ENCODE results near the gene LHFPL2.
A peak's percentile ranks its signal among the peaks of the same experiment; 100 is the strongest.

The LHFPL2 gene

GRCh38 chr5:78654386-78654785 lies 5.8 kb upstream of the LHFPL2 start:
- Mint-ChIP-seq H3K4me1 (peaks cover 5% of the 10 kb centered on the region), H3K27ac (no peak overlapping the region), H3K36me3 (no peaks in the 10 kb centered on the region), H3K9me3 (no peaks in the 10 kb centered on the region), H3K4me3 (no peak overlapping the region)
- DNase-seq (ENCODE audit: low spot score in 2 of 2) = no peak
- peak; percentile 47 for ATAC-seq

- Mint-ChIP-seq H3K4me1 (peaks cover 5% of the 10 kb centered on the region), H3K4me3 (no peak overlapping the region), H3K9me3 (no peaks in the 10 kb centered on the region), H3K36me3 (no peaks in the 10 kb centered on the region), H3K27ac (no peak overlapping the region)
- DNase-seq (ENCODE audit: low spot score in 2 of 2) = no peak
- ATAC-seq = no peak
Measured at GRCh38 chr5:78653681-78654366, 5.3 kb upstream of the LHFPL2 start.

GRCh38 chr5:78653031-78653430 lies 4.5 kb upstream of the LHFPL2 start:
- no peaks in the 10 kb centered on the region for H3K9me3 Mint-ChIP-seq
- no peak overlapping the region for H3K27ac Mint-ChIP-seq
- ATAC-seq = no peak
- H3K4me1 Mint-ChIP-seq = peaks cover 5% of the 10 kb centered on the region
- DNase-seq (ENCODE audit: low spot score in 2 of 2) = no peak
- no peaks in the 10 kb centered on the region for H3K36me3 Mint-ChIP-seq
- no peak overlapping the region for H3K4me3 Mint-ChIP-seq

GRCh38 chr5:78651468-78651867 lies 2.9 kb upstream of the LHFPL2 start:
- Mint-ChIP-seq H3K4me3 (no peak overlapping the region), H3K36me3 (no peaks in the 10 kb centered on the region), H3K4me1 (peaks cover 15% of the 10 kb centered on the region), H3K27ac (no peak overlapping the region), H3K9me3 (no peaks in the 10 kb centered on the region)
- ATAC-seq (no peak), DNase-seq (ENCODE audit: low spot score in 2 of 2) (no peak)

GRCh38 chr5:78650531-78650930 lies 2.0 kb upstream of the LHFPL2 start:
- Mint-ChIP-seq H3K27ac (no peak overlapping the region), H3K9me3 (no peaks in the 10 kb centered on the region), H3K4me3 (no peak overlapping the region), H3K4me1 (peaks cover 15% of the 10 kb centered on the region), H3K36me3 (no peaks in the 10 kb centered on the region)
- ATAC-seq (no peak), DNase-seq (ENCODE audit: low spot score in 2 of 2) (no peak)

GRCh38 chr5:78649861-78650496 lies 1.4 kb upstream of the LHFPL2 start:
- no peaks in the 10 kb centered on the region for H3K36me3 Mint-ChIP-seq
- H3K27ac Mint-ChIP-seq = no peak overlapping the region
- H3K4me3 Mint-ChIP-seq = peak overlapping the region; percentile 61
- no peak for ATAC-seq
- peaks cover 15% of the 10 kb centered on the region for H3K4me1 Mint-ChIP-seq
- no peaks in the 10 kb centered on the region for H3K9me3 Mint-ChIP-seq
- DNase-seq (ENCODE audit: low spot score in 2 of 2) = no peak

- DNase-seq (ENCODE audit: low spot score in 2 of 2) = no peak
- Mint-ChIP-seq H3K9me3 (no peaks in the 10 kb centered on the region), H3K4me1 (peaks cover 15% of the 10 kb centered on the region), H3K27ac (no peak overlapping the region), H3K4me3 (peak overlapping the region; percentile 61), H3K36me3 (no peaks in the 10 kb centered on the region)
- ATAC-seq = no peak
Measured at GRCh38 chr5:78649211-78649695, 681 bp upstream of the LHFPL2 start.

- DNase-seq (ENCODE audit: low spot score in 2 of 2) = no peak
- H3K27ac Mint-ChIP-seq = no peak overlapping the region
- no peaks in the 10 kb centered on the region for H3K36me3 Mint-ChIP-seq
- H3K9me3 Mint-ChIP-seq = no peaks in the 10 kb centered on the region
- ATAC-seq = peak; percentile 8
- H3K4me3 Mint-ChIP-seq = peak overlapping the region; percentile 51
- H3K4me1 Mint-ChIP-seq = peaks cover 15% of the 10 kb centered on the region
Measured at GRCh38 chr5:78647838-78648358, 674 bp downstream of the LHFPL2 start.

- Mint-ChIP-seq H3K27ac (no peak overlapping the region), H3K4me1 (peaks cover 15% of the 10 kb centered on the region)
- DNase-seq (ENCODE audit: low spot score in 2 of 2) = no peak
Measured at GRCh38 chr5:78647351-78647818, 1.2 kb downstream of the LHFPL2 start.

GRCh38 chr5:78644741-78645300 lies 3.8 kb downstream of the LHFPL2 start:
- Mint-ChIP-seq H3K4me3 (no peak overlapping the region), H3K36me3 (no peaks in the 10 kb centered on the region), H3K4me1 (peaks cover 13% of the 10 kb centered on the region), H3K9me3 (no peaks in the 10 kb centered on the region), H3K27ac (no peak overlapping the region)
- DNase-seq (ENCODE audit: low spot score in 2 of 2) (no peak), ATAC-seq (no peak)

More at GRCh38 chr5:78647351-78647818, 1.2 kb downstream of the LHFPL2 start:
- no peak for ATAC-seq
- H3K36me3 Mint-ChIP-seq = no peaks in the 10 kb centered on the region
- H3K9me3 Mint-ChIP-seq = no peaks in the 10 kb centered on the region
- H3K4me3 Mint-ChIP-seq = peak overlapping the region; percentile 51

GRCh38 chr5:78644129-78644528 lies 4.4 kb downstream of the LHFPL2 start:
- no peak overlapping the region for H3K27ac Mint-ChIP-seq
- no peaks in the 10 kb centered on the region for H3K36me3 Mint-ChIP-seq
- no peak overlapping the region for H3K4me3 Mint-ChIP-seq
- H3K9me3 Mint-ChIP-seq = no peaks in the 10 kb centered on the region
- peaks cover 10% of the 10 kb centered on the region for H3K4me1 Mint-ChIP-seq
- ATAC-seq (no peak), DNase-seq (ENCODE audit: low spot score in 2 of 2) (no peak)

- Mint-ChIP-seq H3K27ac (no peak overlapping the region), H3K4me1 (peaks cover 9% of the 10 kb centered on the region), H3K4me3 (no peak overlapping the region), H3K36me3 (no peaks in the 10 kb centered on the region), H3K9me3 (no peaks in the 10 kb centered on the region)
- no peak for DNase-seq (ENCODE audit: low spot score in 2 of 2)
- ATAC-seq = no peak
Measured at GRCh38 chr5:78642701-78643100, 5.9 kb downstream of the LHFPL2 start.

- Mint-ChIP-seq H3K4me1 (no peaks in the 10 kb centered on the region), H3K4me3 (no peak overlapping the region), H3K36me3 (no peaks in the 10 kb centered on the region), H3K27ac (no peak overlapping the region), H3K9me3 (no peaks in the 10 kb centered on the region)
- DNase-seq (ENCODE audit: low spot score in 2 of 2) = no peak
- no peak for ATAC-seq
Measured at GRCh38 chr5:78640662-78641474, 7.7 kb downstream of the LHFPL2 start.

GRCh38 chr5:78639791-78640190 lies 8.8 kb downstream of the LHFPL2 start:
- ATAC-seq = no peak
- DNase-seq (ENCODE audit: low spot score in 2 of 2) = no peak
- Mint-ChIP-seq H3K36me3 (no peaks in the 10 kb centered on the region), H3K4me1 (no peaks in the 10 kb centered on the region), H3K4me3 (no peak overlapping the region), H3K9me3 (no peaks in the 10 kb centered on the region), H3K27ac (no peak overlapping the region)

Data from stimulated activated effector memory CD8-positive, alpha-beta T cell treated with anti-CD3 and anti-CD28 coated beads, Interleukin-12 subunit alpha, Interleukin-12 subunit beta, amount 100 ng/mL, for 72 hours (primary cell).